SK-N-SH treated with all-trans-retinoic acid at 6 μM for 48 hours (cell line): Measurements from ENCODE around the gene RASGRF2.

Experiments
- CSDC2 ChIP-seq: fragments of 250-450 bp; sonication (Bioruptor Pico); IDR thresholded peaks from 2 replicates; pipeline ENCODE4 v1.5.0; 2020; ENCODE audit warnings: mild to moderate bottlenecking, moderate library complexity
- GLIS3 ChIP-seq: fragments of 250-450 bp; sonication (Bioruptor Pico); IDR thresholded peaks from 2 replicates; pipeline ENCODE4 v1.5.0; 2020; ENCODE audit warnings: mild to moderate bottlenecking, moderate library complexity
- PATZ1 ChIP-seq: fragments of 250-450 bp; sonication (Bioruptor Pico); IDR thresholded peaks from 2 replicates; pipeline ENCODE4 v1.8.0; 2020; ENCODE audit warnings: mild to moderate bottlenecking, moderate library complexity, borderline replicate concordance
- ZNF70 ChIP-seq: fragments of 450-650 bp; formaldehyde crosslinking; IDR thresholded peaks from 2 replicates; pipeline ENCODE4 v1.5.0; 2020; ENCODE audit warnings: mild to moderate bottlenecking, moderate library complexity

GRCh38 chr5:80933036-80933435, 27.1 kb upstream of the RASGRF2 start:
- no peak for TF ChIP-seq PATZ1 (CRISPR knock-in tag)
- no peak for TF ChIP-seq ZNF70 (CRISPR knock-in tag)
- TF ChIP-seq GLIS3 (CRISPR knock-in tag), result no peak
- no peak for TF ChIP-seq CSDC2 (CRISPR knock-in tag)
